Cardiac septum (tissue), 1 donor: ENCODE data around the gene LPP. TPM values are rescaled to one million over a fixed set of nuclear protein-coding genes. Genes with fewer than 3 reads are reported as not detected.

Experiments used
- DNase-seq: peaks from one replicate; pipeline ENCODE4 v3.0.0-alpha.2; 2020; ENCODE audit warnings: low spot score
- intact Hi-C: fragments of 100-400 bp; cut with DNase I; formaldehyde crosslinking; loops from one replicate; pipeline ENCODE4 v1.14.0; 2022
- total RNA-seq: library from RNA; stranded (reverse); fragmentation: NEBNext Ultra II Directional; extraction: Animal tissue kit (Norgen Biotek cat#: 25700); gene quantifications from one replicate; pipeline ENCODE4 v1.2.1, GENCODE V29; 2021
- donor health status: DM: no; HTN: no; CAD: no.

The LPP gene
- total RNA-seq, 1 donor from 2014 or later = 145 TPM

- intact Hi-C loops = no loop called here
- no peak for DNase-seq
Measured at GRCh38 chr3:188283347-188283746, 129.4 kb downstream of the LPP start.

- intact Hi-C loops = loop anchor here (5.0 kb wide), 3 partner anchors 298 to 668 kb away; partner anchors contain the start of gene BCL6
- no peak for DNase-seq
Measured at GRCh38 chr3:188284455-188285212, 130.7 kb downstream of the LPP start.

GRCh38 chr3:188286087-188286513 is 132.1 kb downstream of the LPP start:
- intact Hi-C loops = loop anchor here (5.0 kb wide), 3 partner anchors 296 to 666 kb away; partner anchors contain the start of gene BCL6
- DNase-seq = peak; percentile 80

GRCh38 chr3:188287339-188287738 is 133.4 kb downstream of the LPP start:
- intact Hi-C loops = loop anchor here (5.0 kb wide), 3 partner anchors 295 to 665 kb away; partner anchors contain the start of gene BCL6

GRCh38 chr3:188287762-188288505 is 134.0 kb downstream of the LPP start:
- intact Hi-C loops = loop anchor here (5.0 kb wide), 3 partner anchors 294 to 664 kb away; partner anchors contain the start of gene BCL6
- DNase-seq = no peak

More at GRCh38 chr3:188287339-188287738, 133.4 kb downstream of the LPP start:
- no peak for DNase-seq

- DNase-seq = no peak
- intact Hi-C loops = no loop called here
Measured at GRCh38 chr3:188292251-188292650, 138.3 kb downstream of the LPP start.

- DNase-seq = no peak
- intact Hi-C loops = no loop called here
Measured at GRCh38 chr3:188292827-188293226, 138.9 kb downstream of the LPP start.

- intact Hi-C loops = no loop called here
- no peak for DNase-seq
Measured at GRCh38 chr3:188294113-188294512, 140.2 kb downstream of the LPP start.

GRCh38 chr3:188294823-188295487 is 141.0 kb downstream of the LPP start:
- intact Hi-C loops = loop anchor here (5.0 kb wide), 2 partner anchors 37 to 52 kb away; no protein-coding TSS in a partner anchor
- DNase-seq = no peak

GRCh38 chr3:188295876-188296275 is 141.9 kb downstream of the LPP start:
- intact Hi-C loops = loop anchor here (5.0 kb wide), 2 partner anchors 36 to 51 kb away; no protein-coding TSS in a partner anchor

GRCh38 chr3:188296761-188297612 is 143.0 kb downstream of the LPP start:
- DNase-seq = no peak
- intact Hi-C loops = loop anchor here (5.0 kb wide), 2 partner anchors 35 to 50 kb away; no protein-coding TSS in a partner anchor

More at GRCh38 chr3:188295876-188296275, 141.9 kb downstream of the LPP start:
- DNase-seq = no peak

GRCh38 chr3:188298585-188298984 is 144.6 kb downstream of the LPP start:
- DNase-seq = no peak
- intact Hi-C loops = loop anchor here (5.0 kb wide), 2 partner anchors 34 to 49 kb away; no protein-coding TSS in a partner anchor

- intact Hi-C loops = loop anchor here (5.0 kb wide), 2 partner anchors 33 to 48 kb away; no protein-coding TSS in a partner anchor
- no peak for DNase-seq
Measured at GRCh38 chr3:188299068-188299467, 145.1 kb downstream of the LPP start.

- DNase-seq = no peak
- intact Hi-C loops = loop anchor here (5.0 kb wide), 2 partner anchors 33 to 48 kb away; no protein-coding TSS in a partner anchor
Measured at GRCh38 chr3:188299708-188300107, 145.8 kb downstream of the LPP start.

- no peak for DNase-seq
- intact Hi-C loops = no loop called here
Measured at GRCh38 chr3:188301147-188301546, 147.2 kb downstream of the LPP start.

- intact Hi-C loops = no loop called here
- no peak for DNase-seq
Measured at GRCh38 chr3:188303286-188303799, 149.4 kb downstream of the LPP start.

GRCh38 chr3:188303823-188304222 is 149.9 kb downstream of the LPP start:
- intact Hi-C loops = no loop called here
- no peak for DNase-seq

- intact Hi-C loops = no loop called here
- DNase-seq = no peak
Measured at GRCh38 chr3:188304501-188304900, 150.5 kb downstream of the LPP start.
